HCT116 (cell line): ENCODE results near the gene ZNF135. TPM values are rescaled to one million over a fixed set of nuclear protein-coding genes. Genes with fewer than 3 reads are reported as not detected.

Experiments
- ATAC-seq: fragments of 200-7000 bp; cut with Tn5 transposase; 2 replicates; pipeline ENCODE4 v1.9.1; 2020; ENCODE audit warnings: mild to moderate bottlenecking, moderate library complexity
- BruUV-seq: library from RNA; stranded (reverse); fragments of 400-500 nt; replicated peaks from 2 replicates; lab custom pipeline; 2021; lab: Mats Ljungman, UMichigan
- CTCF ChIA-PET: fragments of 300-600 bp; sonication (Branson Sonifier 250); formaldehyde crosslinking; loops from one replicate; lab custom pipeline; 2021; ENCODE audit warnings: antibody characterized with exemption; lab: Charles Lee
- POLR2A ChIA-PET: fragments of 300-600, 350-600 bp; sonication (Branson Sonifier 250); formaldehyde crosslinking; loops from one replicate; lab custom pipeline; 2021; ENCODE audit warnings: antibody characterized with exemption; lab: Charles Lee
- RAD21 ChIA-PET, 2 experiments: fragments of 300-600 bp; sonication (Branson Sonifier 250); formaldehyde crosslinking; loops; one replicate each; lab custom pipeline; 2023; ENCODE audit warnings: low total read pairs in 2 of 2; ENCODE audit not compliant: uncharacterized antibody in 2 of 2, unreplicated experiment in 2 of 2, low non-redundant PET in 1 of 2; lab: Charles Lee
- DNase-seq: peaks from one replicate; pipeline ENCODE4 v3.0.0-alpha.2; 2010; ENCODE audit warnings: low read depth, low spot score
- H2AFZ ChIP-seq: fragments of 200-600 bp; shearing (Covaris generic), sonication (generic); 2 replicates; pipeline ENCODE4 v1.6.1; 2017; ENCODE audit warnings: low read depth, mixed run types, mixed read lengths, antibody characterized with exemption, low read length; ENCODE audit not compliant: poor library complexity, severe bottlenecking
- H3K27ac ChIP-seq: 2 replicates; pipeline ENCODE4 v1.5.1; 2012; ENCODE audit warnings: low read depth, low read length
- H3K27me3 ChIP-seq: fragments of 200-600 bp; sonication (generic); 2 replicates; pipeline ENCODE4 v1.6.1; 2016; ENCODE audit warnings: mixed run types, low read length, mixed read lengths; ENCODE audit not compliant: insufficient read depth
- H3K36me3 ChIP-seq, 2 experiments: fragments of 200-500 bp in 1 of 2; fragments of 200-600 bp in 1 of 2; sonication (Bioruptor generic) in 1 of 2; sonication (generic) in 1 of 2; 2 replicates each; pipeline versions ENCODE4 v1.5.1 to v1.6.1; 2014 to 2016; ENCODE audit warnings: low read length in 2 of 2, inconsistent platforms in 1 of 2, mixed read lengths in 1 of 2, mixed run types in 1 of 2; ENCODE audit not compliant: insufficient read depth in 2 of 2, control insufficient read depth in 1 of 2
- H3K4me1 ChIP-seq, 2 experiments: fragments of 200-600 bp in 1 of 2; sonication (generic) in 1 of 2; 2 replicates each; pipeline versions ENCODE4 v1.5.1 to v1.6.1; 2012 to 2017; ENCODE audit warnings: low read length in 2 of 2, inconsistent platforms in 1 of 2, mild to moderate bottlenecking in 1 of 2, mixed read lengths in 1 of 2, mixed run types in 1 of 2, moderate library complexity in 1 of 2; ENCODE audit not compliant: insufficient read depth in 2 of 2, control insufficient read depth in 1 of 2
- H3K4me2 ChIP-seq: fragments of 200-600 bp; sonication (generic); 2 replicates; pipeline ENCODE4 v1.6.1; 2017; ENCODE audit warnings: mixed run types, low read length, mixed read lengths
- H3K4me3 ChIP-seq, 2 experiments: fragments of 200-600 bp in 1 of 2; sonication (generic) in 1 of 2; replicated peaks in 1 of 2; 2 replicates each; pipeline ENCODE4 v1.5.1; 2011 to 2016; ENCODE audit warnings: low read length in 2 of 2, control low read depth in 1 of 2, low read depth in 1 of 2, mild to moderate bottlenecking in 1 of 2, mixed read lengths in 1 of 2, mixed run types in 1 of 2
- H3K79me2 ChIP-seq: fragments of 200-600 bp; sonication (generic); 2 replicates; pipeline ENCODE4 v1.6.1; 2017; ENCODE audit warnings: mild to moderate bottlenecking, mixed run types, low read length, moderate library complexity, mixed read lengths; ENCODE audit not compliant: insufficient read depth
- H3K9ac ChIP-seq: fragments of 200-600 bp; sonication (generic); 2 replicates; pipeline ENCODE4 v1.6.1; 2016; ENCODE audit warnings: low read length, mixed read lengths
- H3K9me2 ChIP-seq: fragments of 200-600 bp; sonication (generic), shearing (Covaris generic); 2 replicates; pipeline ENCODE4 v1.6.1; 2017; ENCODE audit warnings: mixed run types, mild to moderate bottlenecking, moderate library complexity; ENCODE audit not compliant: insufficient read depth
- H3K9me3 ChIP-seq, 2 experiments: fragments of 200-500 bp in 1 of 2; fragments of 200-600 bp in 1 of 2; sonication (Bioruptor generic) in 1 of 2; sonication (generic) in 1 of 2; 2 replicates each; pipeline ENCODE4 v1.6.1; 2014 to 2017; ENCODE audit warnings: low read length in 2 of 2, mixed read lengths in 2 of 2, inconsistent platforms in 1 of 2, low read depth in 1 of 2, mild to moderate bottlenecking in 1 of 2, mixed run types in 1 of 2, moderate library complexity in 1 of 2; ENCODE audit not compliant: control insufficient read depth in 1 of 2, insufficient read depth in 1 of 2
- H4K20me1 ChIP-seq: fragments of 200-600 bp; sonication (generic), shearing (Covaris generic); 2 replicates; pipeline ENCODE4 v1.6.1; 2017; ENCODE audit warnings: mixed run types, mild to moderate bottlenecking, moderate library complexity; ENCODE audit not compliant: insufficient read depth
- ATF3 ChIP-seq: IDR thresholded peaks from 2 replicates; pipeline ENCODE4 v1.6.1; 2012
- CBX3 ChIP-seq: IDR thresholded peaks from 2 replicates; pipeline ENCODE4 v1.6.1; 2012; ENCODE audit warnings: low read depth
- CEBPB ChIP-seq: IDR thresholded peaks from 2 replicates; pipeline ENCODE4 v1.6.1; 2012; ENCODE audit warnings: low read depth
- ELF1 ChIP-seq: IDR thresholded peaks from 2 replicates; pipeline ENCODE4 v1.6.1; 2012; ENCODE audit warnings: low read depth, borderline replicate concordance
- EZH2 ChIP-seq: fragments of 200-600 bp; sonication (generic); IDR thresholded peaks from 2 replicates; pipeline ENCODE4 v1.6.1; 2017; ENCODE audit warnings: antibody characterized with exemption, mixed run types
- FOSL1 ChIP-seq: IDR thresholded peaks from 2 replicates; pipeline ENCODE4 v1.6.1; 2012; ENCODE audit warnings: low read depth
- JUND ChIP-seq: IDR thresholded peaks from 2 replicates; pipeline ENCODE4 v1.6.1; 2012
- MAX ChIP-seq: IDR thresholded peaks from 2 replicates; pipeline ENCODE4 v1.6.1; 2012
- SIN3A ChIP-seq: IDR thresholded peaks from 2 replicates; pipeline ENCODE4 v1.6.1; 2012; ENCODE audit warnings: low read depth
- SRF ChIP-seq: IDR thresholded peaks from 2 replicates; pipeline ENCODE4 v1.6.1; 2012; ENCODE audit warnings: low read depth
- YY1 ChIP-seq: IDR thresholded peaks from 2 replicates; pipeline ENCODE4 v1.6.1; 2011; ENCODE audit warnings: low read length, low read depth, moderate library complexity, mild to moderate bottlenecking; ENCODE audit not compliant: insufficient replicate concordance; ENCODE audit errors: extremely low read depth
- ZFX ChIP-seq: fragments of 450-650 bp; IDR thresholded peaks from 2 replicates; pipeline ENCODE4 v1.6.1; 2017
- ZNF274 ChIP-seq: fragments of 200-500 bp; sonication (Bioruptor generic); IDR thresholded peaks from 2 replicates; pipeline ENCODE4 v1.6.1; 2014; ENCODE audit warnings: mild to moderate bottlenecking, low read depth, low read length, inconsistent platforms
- intact Hi-C: fragments of 100-400 bp; cut with micrococcal nuclease; formaldehyde crosslinking; loops from 2 replicates; pipeline ENCODE4 v1.10.0; 2022
- total RNA-seq: library from RNA; stranded (reverse); gene quantifications from one replicate; pipeline ENCODE4 v1.2.1, GENCODE V29; 2021; ENCODE audit not compliant: unreplicated experiment

Gene ZNF135
- total RNA-seq, 1 experiment from 2014 or later = not detected

GRCh38 chr19:58098682-58098998, 39.6 kb downstream of the ZNF135 start:
- intact Hi-C loops = no loop called here
- no peak for ATAC-seq
- peaks cover 3 to 17% of the 10 kb centered on the region in 2 experiments; a peak in 2 of 4 replicates for H3K9me3 ChIP-seq
- no TSS peak for BruUV-seq
- no peak overlapping the region for H3K4me2 ChIP-seq
- no peak overlapping the region for H2AFZ ChIP-seq
- TF ChIP-seq ZNF274 (no peak), CEBPB (no peak), ATF3 (no peak), FOSL1 (no peak), JUND (no peak), CBX3 (no peak), MAX (no peak), ZFX (no peak), ELF1 (no peak), SRF (no peak), SIN3A (no peak), EZH2 (no peak)
- ChIA-PET RAD21 (no interaction called here), CTCF (no interaction called here), POLR2A (no interaction called here)
- no peaks in the 10 kb centered on the region for H3K36me3 ChIP-seq
- no peaks in the 10 kb centered on the region for H3K27me3 ChIP-seq
- DNase-seq = no peak
- H4K20me1 ChIP-seq = no peaks in the 10 kb centered on the region
- no peak overlapping the region for H3K4me3 ChIP-seq
- H3K27ac ChIP-seq = no peak overlapping the region
- H3K9me2 ChIP-seq = no peaks in the 10 kb centered on the region
- H3K79me2 ChIP-seq = no peaks in the 10 kb centered on the region
- no peak overlapping the region for H3K9ac ChIP-seq
- no peaks in the 10 kb centered on the region for H3K4me1 ChIP-seq

GRCh38 chr19:58107778-58108545, 48.9 kb downstream of the ZNF135 start:
- H3K4me3 ChIP-seq = no peak overlapping the region
- TF ChIP-seq YY1 (no peak), ZNF274 (peak; percentile 92)

More at GRCh38 chr19:58107778-58108545, 48.9 kb downstream of the ZNF135 start:
- Histone ChIP-seq H3K27me3 (no peaks in the 10 kb centered on the region), H3K9me3 (peaks cover 26 to 33% of the 10 kb centered on the region in 2 experiments; a peak in 3 of 4 replicates), H3K36me3 (no peaks in the 10 kb centered on the region), H3K4me2 (no peak overlapping the region), H3K9ac (no peak overlapping the region), H2AFZ (no peak overlapping the region), H3K4me1 (no peaks in the 10 kb centered on the region), H3K9me2 (no peaks in the 10 kb centered on the region), H3K79me2 (no peaks in the 10 kb centered on the region), H4K20me1 (no peaks in the 10 kb centered on the region), H3K27ac (no peak overlapping the region)
- ATAC-seq (no peak), DNase-seq (no peak)
- BruUV-seq = no TSS peak
- CTCF ChIA-PET = no interaction called here
- intact Hi-C loops = no loop called here
- RAD21 ChIA-PET = no interaction called here
- POLR2A ChIA-PET = no interaction called here
